Measurements from ENCODE around the gene ELFN2.

ELFN2 gene

GRCh38 chr22:37354261-37354660, 73.0 kb downstream of the ELFN2 start:
- DNase-seq = no peak

GRCh38 chr22:37353839-37354238, 73.4 kb downstream of the ELFN2 start:
- DNase-seq = no peak

GRCh38 chr22:37352481-37352880, 74.8 kb downstream of the ELFN2 start:
- no peak for DNase-seq

GRCh38 chr22:37351232-37351631, 76.0 kb downstream of the ELFN2 start:
- DNase-seq = no peak

GRCh38 chr22:37349043-37349814, 78.0 kb downstream of the ELFN2 start:
- DNase-seq = no peak

- no peak for DNase-seq
These were observed 80.8 kb downstream of the ELFN2 start for GRCh38 chr22:37346505-37346895.

GRCh38 chr22:37345863-37346504, 81.3 kb downstream of the ELFN2 start:
- DNase-seq = peak; percentile 20

GRCh38 chr22:37344735-37345449, 82.4 kb downstream of the ELFN2 start:
- DNase-seq = no peak

GRCh38 chr22:37343863-37344734, 83.2 kb downstream of the ELFN2 start:
- DNase-seq = no peak

- no peak for DNase-seq
These were observed 83.9 kb downstream of the ELFN2 start for GRCh38 chr22:37343348-37343747.

- no peak for DNase-seq
These were observed 85.2 kb downstream of the ELFN2 start for GRCh38 chr22:37342065-37342464.

GRCh38 chr22:37340331-37341262, 86.7 kb downstream of the ELFN2 start:
- DNase-seq = peak; percentile 73

GRCh38 chr22:37338539-37339246, 88.6 kb downstream of the ELFN2 start:
- no peak for DNase-seq

- DNase-seq = no peak
These were observed 89.9 kb downstream of the ELFN2 start for GRCh38 chr22:37337204-37337943.

GRCh38 chr22:37336579-37336978, 90.7 kb downstream of the ELFN2 start:
- DNase-seq = no peak

GRCh38 chr22:37335806-37336199, 91.5 kb downstream of the ELFN2 start:
- no peak for DNase-seq

GRCh38 chr22:37334859-37335805, 92.1 kb downstream of the ELFN2 start:
- DNase-seq = peak; percentile 76

- no peak for DNase-seq
These were observed 92.8 kb downstream of the ELFN2 start for GRCh38 chr22:37334461-37334858.

Data from NCI-H1694 (cell line).